Measurements from ENCODE around the gene KRTAP5-9.
"Not testable (repeated sequence)": the region's sequence is repeated elsewhere in the genome, so short reads cannot be mapped to it uniquely, and the experiment has no call there.

Gene KRTAP5-9

GRCh38 chr11:71548120-71548519 is at the start of gene KRTAP5-9:
Gene KRTAP5-9 (plus strand): TSS chr11:71548420. CDS start chr11:71548658, 238 bp downstream.
- no peak for DNase-seq (ENCODE audit: low read depth)

- DNase-seq (ENCODE audit: low read depth) = no peak
These were observed 49.1 kb upstream of the KRTAP5-9 start for GRCh38 chr11:71499125-71499524.

- DNase-seq (ENCODE audit: low read depth) = no peak
These were observed 48.7 kb upstream of the KRTAP5-9 start for GRCh38 chr11:71499546-71499945.

- DNase-seq (ENCODE audit: low read depth) = no peak
These were observed 47.6 kb upstream of the KRTAP5-9 start for GRCh38 chr11:71500601-71501021.

GRCh38 chr11:71501071-71501985 is 46.9 kb upstream of the KRTAP5-9 start:
- DNase-seq (ENCODE audit: low read depth) = no peak

- DNase-seq (ENCODE audit: low read depth) = no peak
These were observed 46.2 kb upstream of the KRTAP5-9 start for GRCh38 chr11:71502026-71502425.

GRCh38 chr11:71502871-71503435 is 45.3 kb upstream of the KRTAP5-9 start:
- DNase-seq (ENCODE audit: low read depth) = no peak

- no peak for DNase-seq (ENCODE audit: low read depth)
These were observed 43.7 kb upstream of the KRTAP5-9 start for GRCh38 chr11:71504531-71504930.

- no peak for DNase-seq (ENCODE audit: low read depth)
These were observed 43.2 kb upstream of the KRTAP5-9 start for GRCh38 chr11:71505001-71505400.

GRCh38 chr11:71505781-71506180 is 42.4 kb upstream of the KRTAP5-9 start:
- no peak for DNase-seq (ENCODE audit: low read depth)

GRCh38 chr11:71507102-71507501 is 41.1 kb upstream of the KRTAP5-9 start:
- DNase-seq (ENCODE audit: low read depth) = no peak

- no peak for DNase-seq (ENCODE audit: low read depth)
These were observed 29.4 kb upstream of the KRTAP5-9 start for GRCh38 chr11:71518506-71519471.

- DNase-seq (ENCODE audit: low read depth) = no peak
These were observed 28.7 kb upstream of the KRTAP5-9 start for GRCh38 chr11:71519546-71519945.

- DNase-seq (ENCODE audit: low read depth) = no peak
These were observed 22.9 kb upstream of the KRTAP5-9 start for GRCh38 chr11:71525188-71525937.

GRCh38 chr11:71525938-71526495 is 22.2 kb upstream of the KRTAP5-9 start:
- DNase-seq (ENCODE audit: low read depth) = no peak

- not testable (repeated sequence) for DNase-seq (ENCODE audit: low read depth)
These were observed 21.2 kb upstream of the KRTAP5-9 start, which contains the start of gene KRTAP5-7 for GRCh38 chr11:71526796-71527575. Gene KRTAP5-7 (plus strand): TSS chr11:71527267. CDS start chr11:71527301, 34 bp downstream.

GRCh38 chr11:71527576-71528210 is 20.5 kb upstream of the KRTAP5-9 start:
- no peak for DNase-seq (ENCODE audit: low read depth)

- no peak for DNase-seq (ENCODE audit: low read depth)
These were observed 17.6 kb upstream of the KRTAP5-9 start for GRCh38 chr11:71530602-71531001.

GRCh38 chr11:71532036-71532610 is 16.1 kb upstream of the KRTAP5-9 start:
- no peak for DNase-seq (ENCODE audit: low read depth)
